Nephron (organoid): Measurements from ENCODE around the gene RPTOR.

ENCODE experiments used
- H3K27ac Mint-ChIP-seq, 3 experiments: 2 replicates each; pipeline ENCODE4 v1.8.0; 2020; ENCODE audit warnings: mixed read lengths in 3 of 3, mild to moderate bottlenecking in 2 of 3, moderate library complexity in 1 of 3
- H3K27me3 Mint-ChIP-seq: 2 replicates; pipeline ENCODE4 v1.8.0; 2021; ENCODE audit warnings: low read depth, mild to moderate bottlenecking, moderate library complexity, mixed read lengths
- H3K36me3 Mint-ChIP-seq: 2 replicates; pipeline ENCODE4 v1.8.0; 2020; ENCODE audit warnings: low read depth, mixed read lengths
- H3K4me1 Mint-ChIP-seq: 2 replicates; pipeline ENCODE4 v1.8.0; 2020; ENCODE audit warnings: mixed read lengths
- H3K4me3 Mint-ChIP-seq, 3 experiments: 2 replicates each; pipeline ENCODE4 v1.8.0; 2020; ENCODE audit warnings: mild to moderate bottlenecking in 3 of 3, mixed read lengths in 3 of 3, moderate library complexity in 2 of 3
- H3K9me3 Mint-ChIP-seq: 2 replicates; pipeline ENCODE4 v1.8.0; 2020; ENCODE audit warnings: mixed read lengths
- CTCF ChIP-seq, 3 experiments: fragments of 200-600 bp; sonication (generic); IDR thresholded peaks; one replicate each; pipeline ENCODE4 v1.5.0; 2021; ENCODE audit warnings: antibody characterized with exemption in 3 of 3; ENCODE audit not compliant: unreplicated experiment in 3 of 3

The RPTOR gene

GRCh38 chr17:80947200-80947940 lies 402.7 kb downstream of the RPTOR start:
- H3K36me3 Mint-ChIP-seq = peaks cover 39% of the 10 kb centered on the region
- no peaks in the 10 kb centered on the region for H3K27me3 Mint-ChIP-seq
- TF ChIP-seq CTCF (IDR thresholded peaks at IDR 0.05; ENCODE audit: unreplicated experiment in 3 of 3) = no peak
- no peaks in the 10 kb centered on the region for H3K9me3 Mint-ChIP-seq
- H3K4me1 Mint-ChIP-seq = peaks cover 14% of the 10 kb centered on the region
- peak overlapping the region in 2 of 3 experiments; percentile 19 to 44 for H3K27ac Mint-ChIP-seq
- no peak overlapping the region for H3K4me3 Mint-ChIP-seq

- peaks cover 7% of the 10 kb centered on the region for H3K4me1 Mint-ChIP-seq
Measured at GRCh38 chr17:80948019-80948975, 403.7 kb downstream of the RPTOR start.

GRCh38 chr17:80948976-80949450 lies 404.4 kb downstream of the RPTOR start:
- no peak overlapping the region for H3K4me3 Mint-ChIP-seq

More at GRCh38 chr17:80948019-80948975, 403.7 kb downstream of the RPTOR start:
- Mint-ChIP-seq H3K27ac (no peak overlapping the region), H3K36me3 (peaks cover 32% of the 10 kb centered on the region), H3K9me3 (no peaks in the 10 kb centered on the region), H3K27me3 (no peaks in the 10 kb centered on the region), H3K4me3 (no peak overlapping the region)
- TF ChIP-seq CTCF (IDR thresholded peaks at IDR 0.05; ENCODE audit: unreplicated experiment in 3 of 3) = no peak

GRCh38 chr17:80949451-80950421 lies 405.1 kb downstream of the RPTOR start:
- Mint-ChIP-seq H3K36me3 (peaks cover 29% of the 10 kb centered on the region), H3K27me3 (no peaks in the 10 kb centered on the region), H3K4me3 (no peak overlapping the region), H3K4me1 (no peaks in the 10 kb centered on the region), H3K9me3 (no peaks in the 10 kb centered on the region), H3K27ac (no peak overlapping the region)
- peak in 2 of 3 experiments; percentile 7 to 13 for TF ChIP-seq CTCF (IDR thresholded peaks at IDR 0.05; ENCODE audit: unreplicated experiment in 3 of 3)

More at GRCh38 chr17:80948976-80949450, 404.4 kb downstream of the RPTOR start:
- peaks cover 5% of the 10 kb centered on the region for H3K4me1 Mint-ChIP-seq
- no peaks in the 10 kb centered on the region for H3K9me3 Mint-ChIP-seq
- no peak for TF ChIP-seq CTCF (IDR thresholded peaks at IDR 0.05; ENCODE audit: unreplicated experiment in 3 of 3)
- H3K27ac Mint-ChIP-seq = no peak overlapping the region
- no peaks in the 10 kb centered on the region for H3K27me3 Mint-ChIP-seq
- peaks cover 31% of the 10 kb centered on the region for H3K36me3 Mint-ChIP-seq

GRCh38 chr17:80950466-80951120 lies 406.0 kb downstream of the RPTOR start:
- Mint-ChIP-seq H3K4me3 (no peak overlapping the region), H3K9me3 (peaks cover 6% of the 10 kb centered on the region), H3K27me3 (no peaks in the 10 kb centered on the region), H3K27ac (no peak overlapping the region), H3K36me3 (peaks cover 36% of the 10 kb centered on the region), H3K4me1 (no peaks in the 10 kb centered on the region)
- TF ChIP-seq CTCF (IDR thresholded peaks at IDR 0.05; ENCODE audit: unreplicated experiment in 3 of 3) = no peak
